Cardiac muscle cell (in vitro differentiated cells and primary cell): ENCODE results near the gene NR4A3. TPM values are rescaled to one million over a fixed set of nuclear protein-coding genes. Genes with fewer than 3 reads are reported as not detected.

Experiments
- DNase-seq, 2 donors: peaks; one replicate each; pipeline versions ENCODE4 v3.0.0 to v3.0.0-alpha.2; 2010 to 2017; ENCODE audit warnings: low read depth in 1 of 2, low spot score in 1 of 2
- H3K27ac ChIP-seq: fragments of 200-600 bp; sonication (generic); 2 replicates; pipeline ENCODE4 v1.5.1; 2016
- H3K27me3 ChIP-seq: fragments of 200-600 bp; sonication (generic); 2 replicates; pipeline ENCODE4 v1.6.0; 2016; ENCODE audit warnings: control low read depth
- H3K36me3 ChIP-seq: fragments of 200-600 bp; sonication (generic); 2 replicates; pipeline ENCODE4 v1.5.1; 2016; ENCODE audit warnings: control low read depth
- H3K4me1 ChIP-seq: fragments of 200-600 bp; sonication (generic); 2 replicates; pipeline ENCODE4 v1.8.1; 2017; ENCODE audit warnings: low read depth, mild to moderate bottlenecking, mixed run types
- H3K4me3 ChIP-seq: fragments of 200-600 bp; sonication (generic); 2 replicates; pipeline ENCODE4 v1.5.1; 2016; ENCODE audit warnings: mild to moderate bottlenecking
- H3K9me3 ChIP-seq: fragments of 200-600 bp; sonication (generic); 2 replicates; pipeline ENCODE4 v1.5.1; 2017; ENCODE audit warnings: low read depth, mild to moderate bottlenecking, control low read depth
- polyA plus RNA-seq: library from polyadenylated mRNA; unstranded; fragments of >200 nt; fragmentation: Nextera tagmentation; extraction: Ambion mirVana; gene quantifications from 2 replicates; pipeline ENCODE4 v1.2.1, GENCODE V29; 2016
- total RNA-seq: library from RNA; depleted of rRNA; stranded (reverse); fragments of >200 nt; gene quantifications from 2 replicates; pipeline ENCODE4 v1.2.3, GENCODE V29; 2016
- TF ChIP-seq, protein P1 (sequence below): IDR thresholded peaks from 2 replicates; pipeline ENCODE4 v1.5.1; 2012; ENCODE audit warnings: low read depth, mild to moderate bottlenecking, low read length

NR4A3 gene
- total and polyA plus RNA-seq, 2 experiments from 2014 or later = 0.42 to 1.5 TPM

DNA sequence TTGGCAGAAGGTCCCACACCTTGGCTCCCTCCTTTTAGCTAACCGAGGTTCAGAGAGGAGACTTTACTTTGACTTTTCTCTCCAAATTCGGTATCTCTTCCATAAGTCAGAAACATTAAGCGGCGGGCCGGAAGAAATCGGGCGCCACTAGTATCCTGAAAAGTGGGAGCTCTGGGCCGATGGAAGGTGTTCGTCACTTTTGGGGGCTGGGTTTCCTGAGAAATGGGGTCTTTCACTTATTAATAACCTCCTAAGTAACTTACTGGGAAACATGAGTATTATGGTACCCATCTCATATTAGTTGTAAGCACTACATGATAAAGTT, 85.5 kb downstream of the NR4A3 start:
- H3K9me3 ChIP-seq = no peaks in the 10 kb centered on the region
- H3K4me3 ChIP-seq = peak overlapping the region; percentile 73
- H3K27me3 ChIP-seq = no peaks in the 10 kb centered on the region
- peak overlapping the region; percentile 90 for H3K27ac ChIP-seq
- peaks cover 17% of the 10 kb centered on the region for H3K4me1 ChIP-seq
- H3K36me3 ChIP-seq = no peaks in the 10 kb centered on the region
- DNase-seq = no peak
- TF ChIP-seq, protein P1, sequence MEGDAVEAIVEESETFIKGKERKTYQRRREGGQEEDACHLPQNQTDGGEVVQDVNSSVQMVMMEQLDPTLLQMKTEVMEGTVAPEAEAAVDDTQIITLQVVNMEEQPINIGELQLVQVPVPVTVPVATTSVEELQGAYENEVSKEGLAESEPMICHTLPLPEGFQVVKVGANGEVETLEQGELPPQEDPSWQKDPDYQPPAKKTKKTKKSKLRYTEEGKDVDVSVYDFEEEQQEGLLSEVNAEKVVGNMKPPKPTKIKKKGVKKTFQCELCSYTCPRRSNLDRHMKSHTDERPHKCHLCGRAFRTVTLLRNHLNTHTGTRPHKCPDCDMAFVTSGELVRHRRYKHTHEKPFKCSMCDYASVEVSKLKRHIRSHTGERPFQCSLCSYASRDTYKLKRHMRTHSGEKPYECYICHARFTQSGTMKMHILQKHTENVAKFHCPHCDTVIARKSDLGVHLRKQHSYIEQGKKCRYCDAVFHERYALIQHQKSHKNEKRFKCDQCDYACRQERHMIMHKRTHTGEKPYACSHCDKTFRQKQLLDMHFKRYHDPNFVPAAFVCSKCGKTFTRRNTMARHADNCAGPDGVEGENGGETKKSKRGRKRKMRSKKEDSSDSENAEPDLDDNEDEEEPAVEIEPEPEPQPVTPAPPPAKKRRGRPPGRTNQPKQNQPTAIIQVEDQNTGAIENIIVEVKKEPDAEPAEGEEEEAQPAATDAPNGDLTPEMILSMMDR = no peak

- no peak for DNase-seq
- no peaks in the 10 kb centered on the region for H3K27me3 ChIP-seq
- H3K9me3 ChIP-seq = no peaks in the 10 kb centered on the region
- H3K36me3 ChIP-seq = peaks cover 7% of the 10 kb centered on the region
- H3K4me3 ChIP-seq = no peak overlapping the region
- TF ChIP-seq, protein P1 = no peak
- H3K27ac ChIP-seq = no peak overlapping the region
- H3K4me1 ChIP-seq = peaks cover 13% of the 10 kb centered on the region
Measured at GRCh38 chr9:99911600-99911999, 89.9 kb downstream of the NR4A3 start.

Other genes with a start within 250 kb of the NR4A3 start
- 16.5 and 34.8 TPM in 2 replicates for gene STX17, start 84.8 kb downstream of the NR4A3 start, total RNA-seq
- gene STX17, start 84.8 kb downstream of the NR4A3 start, polyA plus RNA-seq = 20.4 and 27.4 TPM in 2 replicates